Activated T-helper 9 cell treated with anti-CD3 and anti-CD28 coated beads, Interleukin-2, amount 50 U/mL, for 16 hours (primary cell): ENCODE results near the gene RAB3B.
"Not testable (repeated sequence)": the region's sequence is repeated elsewhere in the genome, so short reads cannot be mapped to it uniquely, and the experiment has no call there.

ENCODE experiments used
- DNase-seq: peaks from one replicate; pipeline ENCODE4 v3.0.0-alpha.2; 2020; ENCODE audit warnings: low read depth

Gene RAB3B

GRCh38 chr1:51989582-51990477 lies 670 bp downstream of the RAB3B start:
- DNase-seq = no peak

GRCh38 chr1:51988254-51988653 lies 2.2 kb downstream of the RAB3B start:
- no peak for DNase-seq

DNA sequence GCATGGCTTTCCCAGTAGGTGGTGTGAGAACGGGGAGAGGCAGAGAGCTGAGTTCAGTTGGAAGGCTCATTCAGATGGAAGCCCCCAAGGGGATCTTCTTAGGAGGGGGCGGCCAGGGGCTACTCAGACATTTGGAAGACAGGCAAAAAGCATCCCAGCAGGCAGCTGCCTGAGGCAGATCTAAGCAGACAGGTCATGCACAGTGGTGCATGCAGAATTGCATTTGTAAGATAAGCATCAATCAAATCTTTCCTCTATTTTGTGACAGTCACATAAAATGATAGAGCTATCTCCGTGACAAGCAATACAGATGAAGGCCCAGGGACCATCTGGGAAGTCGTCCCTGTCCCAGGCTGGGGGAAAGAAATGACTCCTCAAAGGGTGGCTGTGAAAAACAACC lies 3.8 kb downstream of the RAB3B start:
- DNase-seq = no peak

- no peak for DNase-seq
These were observed 8.3 kb downstream of the RAB3B start for GRCh38 chr1:51982161-51982560.

- DNase-seq = no peak
These were observed 8.9 kb downstream of the RAB3B start for GRCh38 chr1:51981555-51981954.

DNA sequence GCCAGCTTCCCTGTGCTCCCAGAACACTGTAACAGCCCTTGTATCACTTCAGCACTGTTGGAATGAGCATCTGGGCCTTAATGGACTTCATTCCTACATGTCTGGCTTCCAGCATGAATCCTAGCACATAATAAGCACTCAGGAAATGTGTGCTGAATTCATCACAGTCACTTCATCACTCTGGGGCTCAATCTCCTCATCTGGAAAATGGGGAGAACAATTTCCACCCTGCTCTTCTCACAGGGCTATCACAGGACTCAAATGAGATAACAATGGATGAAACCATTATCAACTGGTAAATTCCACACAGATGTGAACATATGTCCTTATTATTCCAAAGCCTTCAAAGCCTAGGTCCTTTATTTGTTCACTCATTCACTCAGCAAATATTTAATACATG lies 12.4 kb downstream of the RAB3B start:
- no peak for DNase-seq

DNA sequence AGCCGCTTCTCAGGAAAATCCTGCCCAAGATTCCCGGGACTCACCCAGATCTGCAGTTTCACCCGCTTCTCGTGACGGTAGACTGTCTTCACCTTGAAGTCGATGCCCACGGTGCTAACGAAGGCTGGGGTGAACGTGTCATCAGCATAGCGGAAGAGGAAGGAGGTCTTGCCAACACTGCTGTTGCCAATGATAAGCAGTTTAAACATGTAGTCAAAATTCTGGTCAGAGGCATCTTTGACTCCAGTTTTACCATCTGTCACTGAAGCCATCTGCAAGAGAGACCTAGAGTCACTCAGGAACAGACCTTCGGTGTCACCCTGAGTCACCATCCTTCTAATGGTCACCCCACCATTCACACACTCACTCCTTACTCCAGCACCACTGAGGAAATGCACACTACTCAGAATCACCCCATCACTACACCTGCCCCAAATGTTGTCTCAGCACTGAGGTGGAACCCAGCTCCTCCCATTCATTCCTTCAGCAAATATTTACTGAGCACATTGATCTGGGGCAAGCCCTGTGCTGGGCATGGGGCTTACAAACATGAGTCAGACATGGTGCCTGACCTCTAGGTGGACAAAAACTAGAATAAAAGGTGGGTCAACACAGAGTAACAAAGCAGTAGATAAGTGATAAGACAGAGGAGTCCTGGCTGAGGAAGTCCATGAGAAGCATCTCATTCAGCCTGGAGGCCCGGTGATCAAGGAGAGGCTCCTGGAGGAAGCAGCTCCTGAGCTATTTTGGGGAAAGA lies 13.5 kb downstream of the RAB3B start:
- no peak for DNase-seq

- DNase-seq = no peak
These were observed 16.7 kb downstream of the RAB3B start for GRCh38 chr1:51973587-51974474.

DNA sequence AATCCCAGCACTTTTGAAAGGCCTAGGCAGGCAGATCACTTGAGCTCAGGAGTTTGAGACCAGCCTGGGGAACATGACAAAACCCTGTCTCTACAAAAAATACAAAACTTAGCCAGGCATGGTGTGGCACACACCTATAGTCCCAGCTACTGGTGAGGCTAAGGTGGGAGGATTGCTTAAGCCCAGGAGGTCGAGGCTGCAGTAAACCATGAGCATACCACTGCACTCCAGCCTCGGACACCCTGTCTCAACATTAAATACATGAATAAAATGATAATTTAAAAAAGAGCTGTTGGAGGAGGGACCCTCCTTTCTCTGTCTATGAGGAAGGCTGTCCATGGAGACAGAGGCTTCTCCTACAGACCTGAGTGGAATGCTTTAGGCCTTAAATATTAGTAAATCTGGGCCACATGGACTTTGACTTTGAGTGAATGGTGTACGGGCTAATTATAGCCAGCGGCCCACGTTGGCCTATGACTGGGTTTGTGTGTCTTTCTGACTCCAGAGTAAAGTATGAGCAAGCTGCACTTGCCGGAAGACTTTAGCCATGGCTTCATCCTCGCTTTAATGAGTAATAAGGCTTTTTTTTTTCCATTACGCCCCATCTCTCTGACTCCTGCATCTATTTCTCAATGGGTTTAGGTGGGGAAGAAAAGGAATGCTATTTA lies 21.3 kb downstream of the RAB3B start:
- no peak for DNase-seq

DNA sequence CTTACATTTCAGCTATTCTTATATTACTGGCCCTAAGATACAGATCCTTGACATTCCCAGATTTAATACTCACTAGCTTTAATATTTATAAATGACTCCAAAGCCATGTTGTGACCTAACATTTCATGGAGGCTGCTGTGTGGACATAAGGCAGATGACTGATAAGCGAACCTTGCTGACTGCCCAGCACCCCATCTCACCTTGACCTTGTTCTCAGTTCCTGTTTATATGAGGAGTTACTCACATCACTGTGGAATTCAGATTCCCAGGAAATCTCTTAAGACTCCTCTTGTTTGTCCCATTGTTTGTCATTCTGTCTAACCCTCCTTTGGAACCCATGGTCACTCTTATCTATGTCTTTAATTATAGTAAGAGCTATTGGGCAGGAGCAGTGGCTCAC lies 21.9 kb downstream of the RAB3B start:
- no peak for DNase-seq

DNA sequence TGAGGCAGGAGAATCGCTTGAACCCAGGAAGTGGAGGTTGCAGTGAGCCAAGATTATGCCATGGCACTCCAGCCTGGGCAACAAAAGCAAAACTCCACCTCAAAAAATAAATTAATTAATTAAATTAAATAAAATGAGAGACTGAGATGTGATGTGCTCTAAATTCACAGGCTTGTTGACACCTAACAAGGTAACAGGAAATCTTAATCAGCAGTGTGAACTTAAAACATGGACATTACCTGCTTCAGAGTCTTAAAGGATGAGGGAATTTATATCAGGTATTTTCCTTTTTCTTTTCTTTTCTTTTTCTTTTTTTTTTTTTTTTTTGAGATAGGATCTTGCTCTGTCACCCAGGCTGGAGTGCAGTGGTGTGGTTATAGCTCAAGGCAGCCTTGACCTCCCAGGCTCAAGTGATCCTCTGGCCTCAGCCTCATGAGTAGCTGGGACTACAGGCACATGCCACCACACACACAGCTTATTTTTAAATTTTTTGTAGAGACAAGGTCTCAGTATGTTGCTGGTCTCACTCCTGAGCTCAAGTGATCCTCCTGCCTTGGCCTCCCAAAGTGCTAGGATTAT lies 23.2 kb downstream of the RAB3B start:
- not testable (repeated sequence) for DNase-seq

DNA sequence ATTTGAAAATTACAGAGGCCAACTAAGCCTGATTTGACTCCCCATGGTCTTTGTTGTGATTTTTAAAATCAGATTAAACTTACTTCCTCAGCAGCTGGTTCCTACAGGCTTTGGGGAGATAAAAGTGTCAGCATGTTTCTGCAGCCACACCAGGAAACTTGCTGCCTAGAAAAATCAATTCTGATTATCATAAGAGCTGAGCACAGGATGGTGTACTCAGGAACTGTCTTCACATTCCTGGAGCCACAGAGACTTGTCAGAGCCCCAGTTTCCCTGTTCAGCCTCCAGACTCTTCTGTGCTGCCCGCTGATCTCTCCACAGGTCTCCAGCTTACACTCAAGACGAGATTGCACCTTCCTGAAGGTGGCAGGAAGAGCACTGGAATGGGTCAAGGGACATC lies 23.9 kb downstream of the RAB3B start:
- no peak for DNase-seq

DNA sequence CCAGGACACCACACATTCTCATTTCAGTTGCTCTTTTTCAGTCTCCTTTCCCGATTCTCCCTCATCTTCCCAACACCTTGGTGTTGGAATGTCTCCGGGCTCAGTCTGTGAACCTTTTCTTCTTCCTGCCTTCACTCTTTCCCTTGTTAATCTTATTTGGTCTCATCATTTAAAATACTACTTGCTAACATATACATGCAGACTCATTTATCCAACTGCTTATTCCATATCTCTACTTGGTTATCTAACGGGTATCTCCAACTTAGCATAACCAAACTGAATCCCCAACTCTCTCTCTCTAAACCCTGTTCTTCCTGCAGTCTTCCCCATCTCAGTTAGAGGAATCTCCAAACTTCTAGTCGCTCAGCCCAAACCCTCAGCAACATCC lies 26.2 kb downstream of the RAB3B start:
- no peak for DNase-seq

GRCh38 chr1:51963592-51964308 lies 26.8 kb downstream of the RAB3B start:
- no peak for DNase-seq

DNA sequence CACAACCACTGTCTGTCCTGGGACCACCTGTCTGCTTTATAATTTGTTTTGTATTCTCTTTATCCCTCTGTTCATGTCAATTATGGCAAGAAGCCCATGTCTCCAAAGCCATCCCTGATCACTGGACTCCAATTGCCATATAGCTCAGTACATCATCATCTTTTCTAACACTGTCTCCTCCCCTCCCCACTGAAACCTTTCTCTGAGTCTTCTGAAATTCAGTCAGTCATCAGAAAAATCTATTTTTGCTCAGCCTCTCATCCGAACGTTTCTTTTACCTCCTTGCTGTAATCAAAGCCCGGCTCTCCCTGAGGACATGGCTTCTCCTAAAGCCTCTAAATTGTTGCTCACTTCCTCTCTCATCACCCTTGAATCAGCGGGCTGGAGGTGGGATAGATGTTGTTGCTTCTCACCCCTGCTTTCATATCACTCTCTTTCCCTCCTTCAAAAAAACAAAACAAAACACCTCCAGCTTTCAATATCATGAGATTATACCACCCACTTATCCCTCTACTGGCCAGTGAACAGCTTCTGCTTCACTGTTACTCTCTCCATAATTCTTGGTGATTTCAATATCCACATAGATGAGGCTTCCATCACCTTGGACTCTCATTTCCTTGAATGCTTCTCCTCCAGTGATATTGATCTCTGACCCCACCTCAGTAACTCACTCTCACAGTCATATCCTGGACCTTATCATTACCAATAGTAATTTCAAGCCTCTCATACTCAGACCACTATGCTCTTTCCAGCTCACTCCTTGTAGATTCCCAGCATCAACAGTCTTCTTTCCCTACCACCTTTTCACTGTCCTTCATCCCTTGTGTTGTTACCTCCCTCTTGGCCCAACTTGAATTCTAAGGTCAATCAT lies 27.8 kb downstream of the RAB3B start:
- DNase-seq = no peak

- no peak for DNase-seq
These were observed 28.5 kb downstream of the RAB3B start for GRCh38 chr1:51961954-51962353.

DNA sequence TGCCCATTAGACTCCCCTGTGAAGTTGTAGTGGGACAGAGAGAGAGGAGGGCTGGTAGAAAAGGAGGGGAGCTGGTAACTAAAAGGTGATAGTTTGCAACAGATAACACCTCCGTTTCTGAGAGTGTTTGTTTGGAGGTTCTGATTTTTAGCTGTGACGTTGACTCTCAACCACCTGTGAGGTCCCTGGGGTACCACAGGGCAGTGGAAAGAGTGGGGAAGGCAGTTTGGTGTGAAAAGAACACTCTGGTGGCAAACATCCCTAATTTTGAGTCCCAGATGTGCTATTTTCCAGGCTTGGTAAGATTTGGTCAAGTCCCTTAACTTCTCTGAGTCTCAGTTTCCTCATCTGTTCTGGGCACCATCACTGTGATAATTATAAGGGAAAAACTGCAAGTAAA lies 29.3 kb downstream of the RAB3B start:
- no peak for DNase-seq

- no peak for DNase-seq
These were observed 30.2 kb downstream of the RAB3B start for GRCh38 chr1:51960262-51960661.

- DNase-seq = no peak
These were observed 31.7 kb downstream of the RAB3B start for GRCh38 chr1:51958824-51959223.

GRCh38 chr1:51957618-51958017 lies 32.9 kb downstream of the RAB3B start:
- no peak for DNase-seq
